GM23338 (cell line): ENCODE measurements around the gene RTKN2. TPM values are rescaled to one million over a fixed set of nuclear protein-coding genes. Genes with fewer than 3 reads are reported as not detected.
A peak's percentile ranks its signal among the peaks of the same experiment; 100 is the strongest.

Source experiments
- ATAC-seq: fragments of 200-7000 bp; cut with Tn5 transposase; 3 replicates; pipeline ENCODE4 v1.9.1; 2020
- DNase-seq: peaks from one replicate; pipeline ENCODE4 v3.0.0-alpha.2; 2015; ENCODE audit warnings: low spot score
- H2AFZ ChIP-seq: fragments of 200-600 bp; sonication (generic); 2 replicates; pipeline ENCODE4 v1.8.0; 2016; ENCODE audit warnings: antibody characterized with exemption, mild to moderate bottlenecking, moderate library complexity
- H3F3A ChIP-seq: fragments of 200-600 bp; sonication (generic); replicated peaks from 2 replicates; pipeline ENCODE4 v1.8.0; 2017; ENCODE audit warnings: antibody characterized with exemption, mixed run types, low read depth
- H3K27ac ChIP-seq: fragments of 200-600 bp; sonication (generic); 2 replicates; pipeline ENCODE4 v1.6.1; 2016; ENCODE audit warnings: low read depth
- H3K27me3 ChIP-seq: fragments of 200-600 bp; sonication (generic); 2 replicates; pipeline ENCODE4 v1.8.0; 2016; ENCODE audit warnings: mild to moderate bottlenecking, mixed run types, moderate library complexity; ENCODE audit not compliant: insufficient read depth
- H3K36me3 ChIP-seq: fragments of 200-600 bp; sonication (generic); 2 replicates; pipeline ENCODE4 v1.8.0; 2016; ENCODE audit warnings: mild to moderate bottlenecking; ENCODE audit not compliant: insufficient read depth
- H3K4me1 ChIP-seq: fragments of 200-600 bp; sonication (generic); 2 replicates; pipeline ENCODE4 v1.8.0; 2016; ENCODE audit warnings: mild to moderate bottlenecking, moderate library complexity; ENCODE audit not compliant: insufficient read depth
- H3K4me2 ChIP-seq: fragments of 200-600 bp; sonication (generic); 2 replicates; pipeline ENCODE4 v1.7.1; 2017; ENCODE audit warnings: mixed run types
- H3K4me3 ChIP-seq: fragments of 200-600 bp; sonication (generic); 2 replicates; pipeline ENCODE4 v1.6.1; 2016; ENCODE audit warnings: mixed run types
- H3K79me2 ChIP-seq: fragments of 200-600 bp; sonication (generic); replicated peaks from 2 replicates; pipeline ENCODE4 v1.8.0; 2017; ENCODE audit warnings: mild to moderate bottlenecking; ENCODE audit not compliant: insufficient read depth
- H3K9me2 ChIP-seq: fragments of 200-600 bp; sonication (generic); 2 replicates; pipeline ENCODE4 v1.8.0; 2017; ENCODE audit not compliant: insufficient read depth
- H4K20me1 ChIP-seq: fragments of 200-600 bp; sonication (generic); replicated peaks from 2 replicates; pipeline ENCODE4 v1.8.0; 2017; ENCODE audit warnings: mild to moderate bottlenecking; ENCODE audit not compliant: insufficient read depth
- H3K27ac Mint-ChIP-seq: 2 replicates; pipeline ENCODE4 v1.8.0; 2020; ENCODE audit warnings: inconsistent platforms, mild to moderate bottlenecking, moderate library complexity, mixed read lengths
- H3K27me3 Mint-ChIP-seq: 3 replicates; pipeline ENCODE4 v1.8.0; 2022; ENCODE audit warnings: low read depth, mild to moderate bottlenecking, moderate library complexity, mixed read lengths, inconsistent platforms; ENCODE audit not compliant: insufficient read depth, poor library complexity
- H3K36me3 Mint-ChIP-seq: 3 replicates; pipeline ENCODE4 v1.8.0; 2021; ENCODE audit warnings: low read depth, mild to moderate bottlenecking, inconsistent platforms, moderate library complexity, mixed read lengths
- H3K4me1 Mint-ChIP-seq: 3 replicates; pipeline ENCODE4 v1.8.0; 2020; ENCODE audit warnings: mild to moderate bottlenecking, inconsistent platforms, mixed read lengths
- H3K4me3 Mint-ChIP-seq: 3 replicates; pipeline ENCODE4 v1.8.0; 2021; ENCODE audit warnings: moderate library complexity, mild to moderate bottlenecking, inconsistent platforms, mixed read lengths
- H3K9me3 Mint-ChIP-seq: 3 replicates; pipeline ENCODE4 v1.8.0; 2020; ENCODE audit warnings: moderate library complexity, mild to moderate bottlenecking, inconsistent platforms, mixed read lengths
- CREB1 ChIP-seq: fragments of 250-450 bp; sonication (Bioruptor Pico); IDR thresholded peaks from 2 replicates; pipeline ENCODE4 v1.5.0; 2020; ENCODE audit warnings: low read depth, mild to moderate bottlenecking, moderate library complexity
- CTCF ChIP-seq, 2 experiments: fragments of 200-600 bp in 1 of 2; sonication (generic) in 1 of 2; conservative IDR thresholded peaks; 2 replicates each; pipeline versions ENCODE4 v1.5.1 to v1.6.1; 2016 to 2017; ENCODE audit warnings: antibody characterized with exemption in 2 of 2, low read depth in 2 of 2, mild to moderate bottlenecking in 2 of 2, moderate library complexity in 1 of 2
- ETS1 ChIP-seq: IDR thresholded peaks from 2 replicates; pipeline ENCODE4 v1.6.1; 2016; ENCODE audit warnings: antibody characterized with exemption
- EZH2 ChIP-seq: fragments of 200-600 bp; sonication (generic); IDR thresholded peaks from one replicate; pipeline ENCODE4 v1.8.0; 2017; ENCODE audit warnings: antibody characterized with exemption, mild to moderate bottlenecking, low read depth; ENCODE audit not compliant: unreplicated experiment
- EZH2phosphoT487 ChIP-seq: fragments of 200-600 bp; sonication (generic); IDR thresholded peaks from one replicate; pipeline ENCODE4 v1.8.1; 2018; ENCODE audit warnings: antibody characterized with exemption; ENCODE audit not compliant: unreplicated experiment
- JUNB ChIP-seq: IDR thresholded peaks from one replicate; pipeline ENCODE4 v1.6.1; 2016; ENCODE audit warnings: antibody characterized with exemption; ENCODE audit not compliant: unreplicated experiment
- NANOG ChIP-seq: IDR thresholded peaks from 2 replicates; pipeline ENCODE4 v1.6.1; 2016; ENCODE audit warnings: antibody characterized with exemption, borderline replicate concordance
- POLR2AphosphoS5 ChIP-seq: IDR thresholded peaks from 2 replicates; pipeline ENCODE4 v1.6.1; 2016; ENCODE audit warnings: antibody characterized with exemption, low read depth
- REST ChIP-seq: IDR thresholded peaks from one replicate; pipeline ENCODE4 v1.6.1; 2018; ENCODE audit warnings: antibody characterized with exemption; ENCODE audit not compliant: unreplicated experiment
- STAT1 ChIP-seq: IDR thresholded peaks from one replicate; pipeline ENCODE4 v1.6.1; 2016; ENCODE audit warnings: antibody characterized with exemption; ENCODE audit not compliant: unreplicated experiment
- ZNF114 ChIP-seq: fragments of 250-450 bp; sonication (Bioruptor Pico); IDR thresholded peaks from 2 replicates; pipeline ENCODE4 v1.5.0; 2020; ENCODE audit warnings: mild to moderate bottlenecking, moderate library complexity
- ZNF331 ChIP-seq: fragments of 250-450 bp; sonication (Bioruptor Pico); IDR thresholded peaks from 2 replicates; pipeline ENCODE4 v1.5.0; 2020; ENCODE audit warnings: low read depth, mild to moderate bottlenecking, moderate library complexity
- polyA plus RNA-seq: library from polyadenylated mRNA; unstranded; fragments of >200 nt; fragmentation: Nextera tagmentation; extraction: Ambion mirVana; gene quantifications from 2 replicates; pipeline ENCODE4 v1.2.1, GENCODE V29; 2016
- total RNA-seq: library from RNA; depleted of rRNA; stranded (reverse); fragments of >200 nt; shearing (Covaris generic); gene quantifications from 2 replicates; pipeline ENCODE4 v1.2.3, GENCODE V29; 2014

RTKN2 gene
- total and polyA plus RNA-seq, 2 experiments from 2014 or later, result 15.3 to 23.6 TPM

- H3K9me3 Mint-ChIP-seq, result no peaks in the 10 kb centered on the region
- ATAC-seq, result no peak
These were observed 84.5 kb downstream of the RTKN2 start for GRCh38 chr10:62183857-62184795.

GRCh38 chr10:62183442-62183841 is 85.2 kb downstream of the RTKN2 start:
- H3K9me2 ChIP-seq, result no peaks in the 10 kb centered on the region; the same call in 1 of the 2 replicates
- Mint-ChIP-seq H3K4me1 (peaks cover 13% of the 10 kb centered on the region; the same call in 2 of the 3 replicates), H3K9me3 (no peaks in the 10 kb centered on the region), H3K36me3 (peaks cover 3% of the 10 kb centered on the region; the same call in 1 of the 3 replicates), H3K27ac (no peak overlapping the region), H3K27me3 (no peaks in the 10 kb centered on the region), H3K4me3 (no peak overlapping the region)
- H3K4me2 ChIP-seq, result no peak overlapping the region
- no peaks in the 10 kb centered on the region for H4K20me1 ChIP-seq
- no peak overlapping the region for H3K4me3 ChIP-seq
- no peaks in the 10 kb centered on the region for H3K79me2 ChIP-seq
- H3K36me3 ChIP-seq, result no peaks in the 10 kb centered on the region; the same call in 1 of the 2 replicates
- no peaks in the 10 kb centered on the region for H3F3A ChIP-seq
- H3K4me1 ChIP-seq, result peaks cover 5% of the 10 kb centered on the region; the same call in 1 of the 2 replicates
- no peak for ATAC-seq
- H2AFZ ChIP-seq, result no peak overlapping the region
- no peak for DNase-seq
- no peak for TF ChIP-seq NANOG
- TF ChIP-seq POLR2AphosphoS5, result no peak
- no peak for TF ChIP-seq ZNF331 (CRISPR knock-in tag)
- TF ChIP-seq EZH2, result no peak
- no peak for TF ChIP-seq EZH2phosphoT487
- TF ChIP-seq ZNF114 (CRISPR knock-in tag), result no peak
- TF ChIP-seq REST, result no peak
- no peak for TF ChIP-seq JUNB
- TF ChIP-seq STAT1, result no peak
- no peak for TF ChIP-seq CTCF (conservative IDR thresholded peaks at IDR 0.05; ENCODE audit: low read depth in 2 of 2)
- no peak for TF ChIP-seq ETS1
- TF ChIP-seq CREB1 (CRISPR knock-in tag), result no peak
- H3K27ac ChIP-seq, result no peak overlapping the region
- no peaks in the 10 kb centered on the region for H3K27me3 ChIP-seq

More at GRCh38 chr10:62183857-62184795, 84.5 kb downstream of the RTKN2 start:
- Mint-ChIP-seq H3K4me3 (no peak overlapping the region), H3K36me3 (peaks cover 3% of the 10 kb centered on the region; the same call in 1 of the 3 replicates), H3K4me1 (peaks cover 13% of the 10 kb centered on the region; the same call in 2 of the 3 replicates), H3K27me3 (no peaks in the 10 kb centered on the region), H3K27ac (peak overlapping the region; percentile 57)
- Histone ChIP-seq H3K36me3 (no peaks in the 10 kb centered on the region; the same call in 1 of the 2 replicates), H3K79me2 (no peaks in the 10 kb centered on the region), H3K9me2 (no peaks in the 10 kb centered on the region; the same call in 1 of the 2 replicates), H3F3A (no peaks in the 10 kb centered on the region), H3K4me1 (peaks cover 5% of the 10 kb centered on the region; the same call in 1 of the 2 replicates), H3K27ac (no peak overlapping the region; the same call in 1 of the 2 replicates), H2AFZ (no peak overlapping the region), H3K27me3 (no peaks in the 10 kb centered on the region), H3K4me2 (0 out of 2 replicates have a peak overlapping the region, but pooled peaks have one; percentile 15), H4K20me1 (no peaks in the 10 kb centered on the region), H3K4me3 (no peak overlapping the region)
- TF ChIP-seq POLR2AphosphoS5, result no peak
- no peak for TF ChIP-seq ZNF331 (CRISPR knock-in tag)
- TF ChIP-seq ZNF114 (CRISPR knock-in tag), result no peak
- TF ChIP-seq STAT1, result no peak
- no peak for DNase-seq
